NT2/D1 (cell line): Measurements from ENCODE around the gene WWP2.

Experiments
- DNase-seq: peaks from one replicate; pipeline ENCODE4 v3.0.0-alpha.2; 2011; ENCODE audit warnings: low read depth, low spot score
- H3K27me3 ChIP-seq: 2 replicates; pipeline ENCODE4 v1.6.0; 2011; ENCODE audit warnings: mild to moderate bottlenecking; ENCODE audit not compliant: insufficient read length, insufficient read depth
- H3K36me3 ChIP-seq: 2 replicates; pipeline ENCODE4 v1.6.1; 2011; ENCODE audit warnings: mild to moderate bottlenecking, low read length, mixed read lengths; ENCODE audit not compliant: insufficient read depth, insufficient read length
- H3K4me1 ChIP-seq: 2 replicates; pipeline ENCODE4 v1.5.1; 2011; ENCODE audit not compliant: insufficient read depth, insufficient read length
- H3K4me3 ChIP-seq: 2 replicates; pipeline ENCODE4 v1.5.1; 2011; ENCODE audit warnings: low read depth; ENCODE audit not compliant: insufficient read length
- H3K9ac ChIP-seq: 2 replicates; pipeline ENCODE4 v1.6.0; 2011; ENCODE audit warnings: low read depth; ENCODE audit not compliant: insufficient read length
- H3K9me3 ChIP-seq: 2 replicates; pipeline ENCODE4 v1.5.1; 2011; ENCODE audit warnings: mild to moderate bottlenecking, low read length; ENCODE audit not compliant: insufficient read depth
- SUZ12 ChIP-seq: IDR thresholded peaks from 2 replicates; pipeline ENCODE4 v1.6.1; 2011; ENCODE audit not compliant: insufficient read length, insufficient read depth; ENCODE audit errors: extremely low read depth
- YY1 ChIP-seq: IDR thresholded peaks from 2 replicates; pipeline ENCODE4 v1.6.1; 2011; ENCODE audit not compliant: insufficient read length, insufficient read depth
- ZNF274 ChIP-seq: IDR thresholded peaks from 2 replicates; pipeline ENCODE4 v1.6.1; 2011; ENCODE audit warnings: mild to moderate bottlenecking, low read depth, low read length

The WWP2 gene

DNA sequence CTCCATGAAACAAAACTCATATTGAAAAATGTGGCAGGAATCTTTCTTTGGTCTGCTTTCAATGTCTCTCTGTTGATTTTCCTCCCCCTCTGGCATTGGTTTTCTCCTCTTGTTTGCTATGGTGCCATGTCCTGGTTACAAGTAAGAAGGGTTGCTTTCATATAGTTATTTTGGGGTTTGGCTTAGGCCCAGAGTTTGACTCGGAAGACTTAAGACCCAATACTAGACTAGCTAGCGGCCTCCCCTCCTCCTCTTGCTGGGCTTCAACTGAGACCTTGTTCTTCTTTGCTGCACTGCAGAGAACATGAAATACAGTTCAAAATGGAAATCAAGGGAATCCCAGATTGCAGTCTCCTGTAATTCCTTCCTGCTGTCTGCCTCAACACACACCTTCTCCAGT lies 159.0 kb downstream of the WWP2 start:
- TF ChIP-seq SUZ12: no peak
- no peak for TF ChIP-seq ZNF274
- H3K27me3 ChIP-seq: no peaks in the 10 kb centered on the region
- no peak overlapping the region for H3K9ac ChIP-seq
- H3K36me3 ChIP-seq: peaks cover 4% of the 10 kb centered on the region
- no peak overlapping the region for H3K4me3 ChIP-seq
- H3K9me3 ChIP-seq: no peaks in the 10 kb centered on the region
- H3K4me1 ChIP-seq: peaks cover 11% of the 10 kb centered on the region
- DNase-seq: no peak

DNA sequence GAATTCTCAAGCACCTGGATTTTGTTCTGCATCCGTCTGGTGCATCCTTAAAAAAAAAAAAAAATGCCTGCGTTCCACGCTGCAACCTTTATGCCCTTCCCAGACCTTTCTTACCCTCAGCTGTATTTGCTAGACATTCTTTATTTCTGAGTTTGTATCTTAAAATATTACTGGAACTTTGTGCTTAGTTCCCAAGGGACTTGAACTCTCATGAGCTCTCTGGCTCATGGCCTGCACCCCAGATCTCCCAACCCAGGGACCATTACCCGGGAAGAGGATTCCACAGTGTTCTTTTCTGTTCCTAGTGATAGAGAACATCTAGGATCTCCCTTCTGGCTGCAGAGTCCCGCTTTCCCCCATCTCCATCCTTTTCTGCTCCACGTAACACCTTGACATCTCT lies 160.1 kb downstream of the WWP2 start:
- H3K9me3 ChIP-seq: no peaks in the 10 kb centered on the region
- no peak overlapping the region for H3K4me3 ChIP-seq
- no peak for TF ChIP-seq YY1
- TF ChIP-seq ZNF274: no peak
- TF ChIP-seq SUZ12: no peak
- H3K4me1 ChIP-seq: peaks cover 13% of the 10 kb centered on the region
- H3K36me3 ChIP-seq: peaks cover 4% of the 10 kb centered on the region
- no peak for DNase-seq
- H3K9ac ChIP-seq: no peak overlapping the region
- H3K27me3 ChIP-seq: no peaks in the 10 kb centered on the region

DNA sequence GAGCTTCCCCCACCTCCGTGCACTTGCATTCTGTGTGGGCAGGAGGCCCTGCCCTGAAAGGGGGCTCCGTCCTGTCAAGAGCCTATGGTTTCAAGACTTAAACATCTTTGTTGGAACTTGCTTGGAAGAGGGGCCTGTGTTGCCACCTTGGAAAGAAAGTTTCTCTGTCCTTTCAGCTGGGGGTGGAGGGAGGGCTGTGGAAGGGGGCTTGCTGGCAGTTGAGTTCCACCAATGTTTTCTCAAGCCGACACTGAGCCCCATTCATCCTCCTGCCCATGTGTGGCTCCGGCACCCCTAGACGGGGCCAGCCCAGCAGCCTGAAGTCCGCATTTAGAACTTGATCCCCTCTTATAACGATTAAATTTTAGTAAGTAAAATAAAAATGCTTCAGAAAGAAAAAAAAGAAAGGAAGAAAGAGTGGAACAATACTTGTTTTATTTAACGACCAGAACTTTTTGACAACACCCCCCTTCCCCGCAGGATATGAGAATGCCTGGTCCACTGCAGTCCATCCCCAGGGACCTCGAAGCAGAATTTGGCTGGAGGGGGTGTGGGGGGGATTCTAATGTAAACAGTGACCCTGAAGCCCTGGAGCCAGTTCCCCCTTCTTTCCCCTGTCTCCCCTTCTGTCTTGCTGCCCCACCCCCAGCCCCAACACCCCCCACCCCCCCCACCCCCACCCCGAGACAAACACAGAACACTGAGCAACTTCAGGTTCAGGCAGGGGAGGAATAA lies 162.1 kb downstream of the WWP2 start:
- no peak for DNase-seq
- Histone ChIP-seq H3K9ac (no peak overlapping the region), H3K4me3 (no peak overlapping the region), H3K27me3 (no peaks in the 10 kb centered on the region), H3K9me3 (no peaks in the 10 kb centered on the region), H3K4me1 (peaks cover 19% of the 10 kb centered on the region), H3K36me3 (peaks cover 4% of the 10 kb centered on the region)
- TF ChIP-seq SUZ12 (no peak), ZNF274 (no peak), YY1 (no peak)

DNA sequence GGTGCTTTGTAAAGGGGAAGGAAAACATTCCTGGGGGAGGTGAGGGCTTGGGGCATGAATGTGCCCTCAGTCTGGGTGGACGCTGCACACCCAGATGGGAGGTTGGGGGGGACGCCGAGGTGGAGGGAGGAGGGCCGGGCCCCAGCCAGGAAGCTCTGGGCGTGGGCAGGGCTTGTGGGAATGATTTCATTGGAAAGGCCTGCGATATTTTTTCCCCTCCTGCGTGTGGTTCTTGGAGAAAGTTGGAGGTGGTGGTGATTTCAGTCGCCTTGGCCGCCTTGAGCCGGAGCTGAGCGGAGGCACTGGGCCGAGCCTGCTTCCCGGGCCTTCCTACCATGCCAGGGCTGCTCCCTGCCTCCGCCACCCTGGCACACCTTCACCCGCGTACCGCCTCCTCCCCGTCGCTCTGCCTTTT lies 162.7 kb downstream of the WWP2 start:
- TF ChIP-seq YY1 (no peak), SUZ12 (no peak)
- Histone ChIP-seq H3K9ac (peak overlapping the region; percentile 47), H3K9me3 (no peaks in the 10 kb centered on the region), H3K4me1 (peaks cover 19% of the 10 kb centered on the region), H3K27me3 (no peaks in the 10 kb centered on the region), H3K4me3 (no peak overlapping the region), H3K36me3 (peaks cover 6% of the 10 kb centered on the region)
- no peak for DNase-seq

DNA sequence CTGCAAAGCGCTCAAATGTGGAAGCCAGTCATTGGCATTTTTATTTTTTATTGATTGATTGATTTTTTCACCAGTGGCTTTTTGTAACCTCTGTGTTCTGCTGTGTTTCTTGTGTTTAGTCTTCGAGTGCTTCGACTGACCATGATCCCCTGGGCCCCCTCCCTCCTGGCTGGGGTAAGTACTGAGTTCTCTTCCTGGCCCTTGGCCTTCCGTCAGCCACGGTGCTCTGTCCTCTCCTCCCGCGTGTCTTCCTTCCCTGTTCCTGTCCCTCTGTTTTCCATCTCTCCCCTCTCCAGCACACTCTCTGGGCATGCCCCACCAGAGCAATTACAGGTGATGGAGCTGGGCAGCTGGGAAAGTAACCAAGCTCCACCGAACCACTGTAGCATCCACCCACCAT lies 163.2 kb downstream of the WWP2 start:
- no peak for TF ChIP-seq SUZ12
- DNase-seq: no peak
- Histone ChIP-seq H3K36me3 (peaks cover 11% of the 10 kb centered on the region), H3K4me1 (peaks cover 19% of the 10 kb centered on the region), H3K27me3 (no peaks in the 10 kb centered on the region), H3K4me3 (no peak overlapping the region), H3K9ac (peak overlapping the region; percentile 47), H3K9me3 (no peaks in the 10 kb centered on the region)

DNA sequence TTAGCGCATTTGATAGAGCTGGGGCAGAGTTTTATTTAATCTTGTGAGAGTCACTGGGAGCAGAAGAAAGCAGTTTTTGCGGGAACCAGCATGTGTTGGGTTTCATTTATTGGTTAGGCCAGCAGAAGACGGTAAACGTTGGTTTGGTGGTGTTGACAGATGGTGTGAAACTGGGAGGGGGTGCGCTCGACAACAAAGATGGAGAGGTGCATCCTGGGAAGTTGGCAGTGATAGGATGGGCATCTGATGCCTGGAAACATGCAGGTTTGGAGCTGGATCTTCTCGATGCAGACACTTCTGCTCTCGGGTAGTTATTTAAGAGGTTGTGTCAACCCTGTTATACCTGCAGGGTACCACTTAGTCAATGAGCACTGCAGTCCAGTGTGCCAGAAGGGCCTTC lies 164.1 kb downstream of the WWP2 start:
- no peak for DNase-seq
- H3K9ac ChIP-seq: no peak overlapping the region
- H3K4me3 ChIP-seq: no peak overlapping the region
- no peaks in the 10 kb centered on the region for H3K9me3 ChIP-seq
- H3K36me3 ChIP-seq: peaks cover 19% of the 10 kb centered on the region
- no peaks in the 10 kb centered on the region for H3K27me3 ChIP-seq
- H3K4me1 ChIP-seq: peaks cover 19% of the 10 kb centered on the region
- TF ChIP-seq YY1: no peak
- TF ChIP-seq ZNF274: no peak
- TF ChIP-seq SUZ12: no peak

DNA sequence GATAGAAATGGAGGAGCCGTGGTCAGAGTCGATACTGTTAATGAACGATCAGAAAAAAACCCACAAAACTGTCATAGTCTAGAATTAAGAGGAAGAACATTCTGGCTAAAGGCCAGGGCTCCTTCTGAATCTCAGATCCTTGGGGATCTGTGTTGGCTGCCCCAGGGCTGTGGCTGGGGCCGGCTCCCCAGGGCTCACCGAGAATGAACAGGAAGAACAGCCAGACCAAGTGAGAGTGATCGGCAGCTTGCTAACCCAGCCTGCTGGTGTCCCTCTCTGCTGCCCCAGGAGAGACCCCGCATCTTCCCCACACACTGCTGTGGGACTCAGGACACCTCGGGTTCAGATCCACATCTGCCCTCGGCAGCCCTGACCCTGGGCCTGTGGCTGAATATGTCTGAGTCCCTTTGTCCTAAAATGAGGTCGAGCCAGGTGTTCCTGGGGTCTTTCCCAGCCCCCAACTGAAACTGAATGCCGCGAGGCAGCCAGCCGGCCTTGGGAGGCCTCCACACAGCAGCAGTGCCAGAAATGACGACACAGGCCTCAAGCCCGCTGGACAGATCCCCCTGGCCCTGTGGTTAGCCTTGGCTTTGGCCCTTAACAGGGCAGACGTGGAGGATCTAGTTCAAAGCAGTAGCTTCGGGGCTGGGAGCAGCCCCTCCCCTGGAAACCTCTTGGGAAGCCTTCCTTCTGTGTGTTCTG lies 165.1 kb downstream of the WWP2 start:
- no peaks in the 10 kb centered on the region for H3K9me3 ChIP-seq
- no peaks in the 10 kb centered on the region for H3K27me3 ChIP-seq
- peak overlapping the region; percentile 15 for H3K9ac ChIP-seq
- DNase-seq: no peak
- H3K36me3 ChIP-seq: peaks cover 26% of the 10 kb centered on the region
- TF ChIP-seq SUZ12 (no peak), ZNF274 (no peak), YY1 (no peak)
- H3K4me3 ChIP-seq: no peak overlapping the region
- peaks cover 19% of the 10 kb centered on the region for H3K4me1 ChIP-seq
